Aorta (tissue), 5 donors: Measurements from ENCODE around the gene ABCA5. TPM values are rescaled to one million over a fixed set of nuclear protein-coding genes. Genes with fewer than 3 reads are reported as not detected.
"Not testable (repeated sequence)": the region's sequence is repeated elsewhere in the genome, so short reads cannot be mapped to it uniquely, and the experiment has no call there.

Source experiments
- ATAC-seq: fragments of 200-7000 bp; cut with Tn5 transposase; one replicate; pipeline ENCODE4 v1.9.1; 2022; ENCODE audit warnings: moderate library complexity; ENCODE audit not compliant: low FRiP score
- DNase-seq, 2 donors: peaks; one replicate each; pipeline ENCODE4 v3.0.0-alpha.2; 2020
- H3K27ac ChIP-seq, 2 donors: one replicate each; pipeline ENCODE4 v1.5.1; 2013; ENCODE audit warnings: low read length in 2 of 2, mild to moderate bottlenecking in 2 of 2, moderate library complexity in 2 of 2, control low read depth in 1 of 2, inconsistent platforms in 1 of 2, low read depth in 1 of 2
- H3K27me3 ChIP-seq, 2 donors: one replicate each; pipeline ENCODE4 v1.6.1; 2013; ENCODE audit warnings: control low read depth in 1 of 2, low read length in 1 of 2, mild to moderate bottlenecking in 1 of 2, moderate library complexity in 1 of 2; ENCODE audit not compliant: insufficient read depth in 2 of 2, control insufficient read depth in 1 of 2
- H3K36me3 ChIP-seq, 2 donors: one replicate each; pipeline ENCODE4 v1.6.1; 2013; ENCODE audit warnings: control low read depth in 1 of 2, low read length in 1 of 2, mild to moderate bottlenecking in 1 of 2; ENCODE audit not compliant: insufficient read depth in 2 of 2, control insufficient read depth in 1 of 2
- H3K4me1 ChIP-seq, 2 donors: one replicate each; pipeline ENCODE4 v1.6.1; 2013; ENCODE audit warnings: low read length in 2 of 2, control low read depth in 1 of 2, mild to moderate bottlenecking in 1 of 2, moderate library complexity in 1 of 2; ENCODE audit not compliant: insufficient read depth in 2 of 2, control insufficient read depth in 1 of 2
- H3K4me3 ChIP-seq, 2 donors: one replicate each; pipeline ENCODE4 v1.5.1; 2013; ENCODE audit warnings: low read length in 2 of 2, control low read depth in 1 of 2, mild to moderate bottlenecking in 1 of 2
- H3K9me3 ChIP-seq: one replicate; pipeline ENCODE4 v1.6.1; 2013; ENCODE audit warnings: mild to moderate bottlenecking, low read length; ENCODE audit not compliant: control insufficient read depth
- WGBS, 2 donors: extraction: QIAGEN DNeasy Blood & Tissue Kit; methylation state at CpG; one replicate each; pipeline ENCODE4 v1.1.7; 2013; 5-methylcytosine and 5-hydroxymethylcytosine counted together
- intact Hi-C, 2 donors: fragments of 100-400 bp; cut with DNase I; formaldehyde crosslinking; loops; one replicate each; pipeline versions ENCODE4 v1.14.2 to v1.15.0; 2022
- polyA plus RNA-seq, 2 donors: library from polyadenylated mRNA; stranded (reverse); fragments of 200-250 nt; gene quantifications; one replicate each; pipeline ENCODE4 v1.2.3, GENCODE V29; 2013
- total RNA-seq, 2 donors: library from RNA; stranded (reverse); fragmentation: NEBNext Ultra II Directional; extraction: Animal tissue kit (Norgen Biotek cat#: 25700); gene quantifications; one replicate each; pipeline ENCODE4 v1.2.1, GENCODE V29; 2021
- donor health status: healthy with polysubstance abuse.
- donor health status: Bipolar disorder and iron deficiency.
- donor health status: DM: no; HTN: no; CAD: no.
- donor health status: DM: no; HTN: no; CAD: no.
- donor health status: DM: yes; HTN: yes; CAD: no.

Gene ABCA5
- total and polyA plus RNA-seq, 4 donors, result 2.0 to 29.6 (median 14.1) TPM

GRCh38 chr17:69218986-69219385, 107.9 kb downstream of the ABCA5 start:
- ATAC-seq, result no peak
- no peak for DNase-seq
- 65 to 73% methylated on average over 3 of the region's 3 CpGs for WGBS, 2 donors
- peaks cover 0 to 5% of the 10 kb centered on the region in 2 donors for H3K36me3 ChIP-seq
- H3K27me3 ChIP-seq, result no peaks in the 10 kb centered on the region
- no peaks in the 10 kb centered on the region for H3K9me3 ChIP-seq
- intact Hi-C loops, result no loop called here
- H3K27ac ChIP-seq, result no peak overlapping the region
- no peak overlapping the region for H3K4me3 ChIP-seq
- H3K4me1 ChIP-seq, result no peaks in the 10 kb centered on the region

GRCh38 chr17:69213059-69213813, 113.7 kb downstream of the ABCA5 start:
- H3K9me3 ChIP-seq, result no peaks in the 10 kb centered on the region
- intact Hi-C loops, result no loop called here
- WGBS, 2 donors, result 82 to 84% methylated on average over 9 of the region's 9 CpGs

GRCh38 chr17:69208640-69209039, 118.3 kb downstream of the ABCA5 start:
- Histone ChIP-seq H3K4me3 (no peak overlapping the region), H3K27me3 (no peaks in the 10 kb centered on the region), H3K36me3 (no peaks in the 10 kb centered on the region), H3K27ac (no peak overlapping the region), H3K4me1 (no peaks in the 10 kb centered on the region), H3K9me3 (no peaks in the 10 kb centered on the region)
- no peak for ATAC-seq
- WGBS, 2 donors, result 81 to 87% methylated on average over 2 of the region's 2 CpGs
- DNase-seq, result no peak
- intact Hi-C loops, result no loop called here

More at GRCh38 chr17:69213059-69213813, 113.7 kb downstream of the ABCA5 start:
- DNase-seq, result no peak
- Histone ChIP-seq H3K27me3 (no peaks in the 10 kb centered on the region), H3K4me1 (no peaks in the 10 kb centered on the region), H3K36me3 (no peaks in the 10 kb centered on the region), H3K27ac (no peak overlapping the region), H3K4me3 (no peak overlapping the region)
- no peak for ATAC-seq

GRCh38 chr17:69207151-69207550, 119.8 kb downstream of the ABCA5 start:
- 76 to 79% methylated on average over 4 of the region's 4 CpGs for WGBS, 2 donors
- DNase-seq (no peak), ATAC-seq (no peak)
- no peak overlapping the region for H3K4me3 ChIP-seq
- H3K4me1 ChIP-seq, result no peaks in the 10 kb centered on the region
- H3K9me3 ChIP-seq, result no peaks in the 10 kb centered on the region
- no peaks in the 10 kb centered on the region for H3K36me3 ChIP-seq
- H3K27ac ChIP-seq, result no peak overlapping the region
- no peaks in the 10 kb centered on the region for H3K27me3 ChIP-seq
- intact Hi-C loops, result no loop called here

- no peaks in the 10 kb centered on the region for H3K27me3 ChIP-seq
These were observed 128.7 kb downstream of the ABCA5 start for GRCh38 chr17:69198238-69198637.

GRCh38 chr17:69196105-69196653, 130.8 kb downstream of the ABCA5 start:
- H3K4me1 ChIP-seq, ATAC-seq, H3K4me3 ChIP-seq, H3K36me3 ChIP-seq, DNase-seq, H3K27me3 ChIP-seq, intact Hi-C loops, H3K9me3 ChIP-seq, H3K27ac ChIP-seq: not testable (repeated sequence)
- WGBS, 2 donors, result 96 to 97% methylated on average over 20 to 40 of the region's 40 CpGs

More at GRCh38 chr17:69198238-69198637, 128.7 kb downstream of the ABCA5 start:
- ATAC-seq (no peak), DNase-seq (no peak)
- Histone ChIP-seq H3K36me3 (no peaks in the 10 kb centered on the region), H3K9me3 (no peaks in the 10 kb centered on the region), H3K27ac (no peak overlapping the region), H3K4me1 (no peaks in the 10 kb centered on the region), H3K4me3 (no peak overlapping the region)
- intact Hi-C loops, result no loop called here
- 71 to 76% methylated on average over 6 of the region's 6 CpGs for WGBS, 2 donors

Other genes with a start within 250 kb of the ABCA5 start
- 100 to 1,000 TPM in 1 of 2 donors, 10 to 100 TPM in 1; 31.6 to 200 TPM for gene ABCA6, start 185.2 kb downstream of the ABCA5 start, total RNA-seq
- gene ABCA6, start 185.2 kb downstream of the ABCA5 start, polyA plus RNA-seq, result 10 to 100 TPM in 1 of 2 donors, 1 to 10 TPM in 1; 7.8 to 39.8 TPM
- 100 to 1,000 TPM in 1 of 2 donors, 1 to 10 TPM in 1; 6.3 to 137 TPM for gene ABCA10, start 98.3 kb downstream of the ABCA5 start, total RNA-seq
- 10 to 100 TPM in 1 of 2 donors, 1 to 10 TPM in 1; 1.5 to 10.4 TPM for gene ABCA10, start 98.3 kb downstream of the ABCA5 start, polyA plus RNA-seq
- gene MAP2K6, start 87.6 kb upstream of the ABCA5 start, total RNA-seq, result 1 to 10 TPM; 3.4 to 6.4 TPM
- gene MAP2K6, start 87.6 kb upstream of the ABCA5 start, polyA plus RNA-seq, result 1 to 10 TPM in 1 of 2 donors, under 1 TPM in 1; 0.75 to 4.3 TPM